HCT116 (cell line): ENCODE measurements around the gene RGS6. TPM values are rescaled to one million over a fixed set of nuclear protein-coding genes. Genes with fewer than 3 reads are reported as not detected.

Experiments
- ATAC-seq: fragments of 200-7000 bp; cut with Tn5 transposase; 2 replicates; pipeline ENCODE4 v1.9.1; 2020; ENCODE audit warnings: mild to moderate bottlenecking, moderate library complexity
- BruUV-seq: library from RNA; stranded (reverse); fragments of 400-500 nt; replicated peaks from 2 replicates; lab custom pipeline; 2021; lab: Mats Ljungman, UMichigan
- CTCF ChIA-PET: fragments of 300-600 bp; sonication (Branson Sonifier 250); formaldehyde crosslinking; loops from one replicate; lab custom pipeline; 2021; ENCODE audit warnings: antibody characterized with exemption; lab: Charles Lee
- POLR2A ChIA-PET: fragments of 300-600, 350-600 bp; sonication (Branson Sonifier 250); formaldehyde crosslinking; loops from one replicate; lab custom pipeline; 2021; ENCODE audit warnings: antibody characterized with exemption; lab: Charles Lee
- RAD21 ChIA-PET, 2 experiments: fragments of 300-600 bp; sonication (Branson Sonifier 250); formaldehyde crosslinking; loops; one replicate each; lab custom pipeline; 2023; ENCODE audit warnings: low total read pairs in 2 of 2; ENCODE audit not compliant: uncharacterized antibody in 2 of 2, unreplicated experiment in 2 of 2, low non-redundant PET in 1 of 2; lab: Charles Lee
- DNase-seq: peaks from one replicate; pipeline ENCODE4 v3.0.0-alpha.2; 2010; ENCODE audit warnings: low read depth, low spot score
- H2AFZ ChIP-seq: fragments of 200-600 bp; shearing (Covaris generic), sonication (generic); 2 replicates; pipeline ENCODE4 v1.6.1; 2017; ENCODE audit warnings: low read depth, mixed run types, mixed read lengths, antibody characterized with exemption, low read length; ENCODE audit not compliant: poor library complexity, severe bottlenecking
- H3K27ac ChIP-seq: 2 replicates; pipeline ENCODE4 v1.5.1; 2012; ENCODE audit warnings: low read depth, low read length
- H3K27me3 ChIP-seq: fragments of 200-600 bp; sonication (generic); 2 replicates; pipeline ENCODE4 v1.6.1; 2016; ENCODE audit warnings: mixed run types, low read length, mixed read lengths; ENCODE audit not compliant: insufficient read depth
- H3K36me3 ChIP-seq, 2 experiments: fragments of 200-500 bp in 1 of 2; fragments of 200-600 bp in 1 of 2; sonication (Bioruptor generic) in 1 of 2; sonication (generic) in 1 of 2; 2 replicates each; pipeline versions ENCODE4 v1.5.1 to v1.6.1; 2014 to 2016; ENCODE audit warnings: low read length in 2 of 2, inconsistent platforms in 1 of 2, mixed read lengths in 1 of 2, mixed run types in 1 of 2; ENCODE audit not compliant: insufficient read depth in 2 of 2, control insufficient read depth in 1 of 2
- H3K4me1 ChIP-seq, 2 experiments: fragments of 200-600 bp in 1 of 2; sonication (generic) in 1 of 2; 2 replicates each; pipeline versions ENCODE4 v1.5.1 to v1.6.1; 2012 to 2017; ENCODE audit warnings: low read length in 2 of 2, inconsistent platforms in 1 of 2, mild to moderate bottlenecking in 1 of 2, mixed read lengths in 1 of 2, mixed run types in 1 of 2, moderate library complexity in 1 of 2; ENCODE audit not compliant: insufficient read depth in 2 of 2, control insufficient read depth in 1 of 2
- H3K4me2 ChIP-seq: fragments of 200-600 bp; sonication (generic); 2 replicates; pipeline ENCODE4 v1.6.1; 2017; ENCODE audit warnings: mixed run types, low read length, mixed read lengths
- H3K4me3 ChIP-seq, 2 experiments: fragments of 200-600 bp in 1 of 2; sonication (generic) in 1 of 2; replicated peaks in 1 of 2; 2 replicates each; pipeline ENCODE4 v1.5.1; 2011 to 2016; ENCODE audit warnings: low read length in 2 of 2, control low read depth in 1 of 2, low read depth in 1 of 2, mild to moderate bottlenecking in 1 of 2, mixed read lengths in 1 of 2, mixed run types in 1 of 2
- H3K79me2 ChIP-seq: fragments of 200-600 bp; sonication (generic); 2 replicates; pipeline ENCODE4 v1.6.1; 2017; ENCODE audit warnings: mild to moderate bottlenecking, mixed run types, low read length, moderate library complexity, mixed read lengths; ENCODE audit not compliant: insufficient read depth
- H3K9ac ChIP-seq: fragments of 200-600 bp; sonication (generic); 2 replicates; pipeline ENCODE4 v1.6.1; 2016; ENCODE audit warnings: low read length, mixed read lengths
- H3K9me2 ChIP-seq: fragments of 200-600 bp; sonication (generic), shearing (Covaris generic); 2 replicates; pipeline ENCODE4 v1.6.1; 2017; ENCODE audit warnings: mixed run types, mild to moderate bottlenecking, moderate library complexity; ENCODE audit not compliant: insufficient read depth
- H3K9me3 ChIP-seq, 2 experiments: fragments of 200-500 bp in 1 of 2; fragments of 200-600 bp in 1 of 2; sonication (Bioruptor generic) in 1 of 2; sonication (generic) in 1 of 2; 2 replicates each; pipeline ENCODE4 v1.6.1; 2014 to 2017; ENCODE audit warnings: low read length in 2 of 2, mixed read lengths in 2 of 2, inconsistent platforms in 1 of 2, low read depth in 1 of 2, mild to moderate bottlenecking in 1 of 2, mixed run types in 1 of 2, moderate library complexity in 1 of 2; ENCODE audit not compliant: control insufficient read depth in 1 of 2, insufficient read depth in 1 of 2
- H4K20me1 ChIP-seq: fragments of 200-600 bp; sonication (generic), shearing (Covaris generic); 2 replicates; pipeline ENCODE4 v1.6.1; 2017; ENCODE audit warnings: mixed run types, mild to moderate bottlenecking, moderate library complexity; ENCODE audit not compliant: insufficient read depth
- CEBPB ChIP-seq: IDR thresholded peaks from 2 replicates; pipeline ENCODE4 v1.6.1; 2012; ENCODE audit warnings: low read depth
- ELF1 ChIP-seq: IDR thresholded peaks from 2 replicates; pipeline ENCODE4 v1.6.1; 2012; ENCODE audit warnings: low read depth, borderline replicate concordance
- RAD21 ChIP-seq: IDR thresholded peaks from 2 replicates; pipeline ENCODE4 v1.6.1; 2012; ENCODE audit warnings: low read depth, mild to moderate bottlenecking
- SIN3A ChIP-seq: IDR thresholded peaks from 2 replicates; pipeline ENCODE4 v1.6.1; 2012; ENCODE audit warnings: low read depth
- YY1 ChIP-seq: IDR thresholded peaks from 2 replicates; pipeline ENCODE4 v1.6.1; 2011; ENCODE audit warnings: low read length, low read depth, moderate library complexity, mild to moderate bottlenecking; ENCODE audit not compliant: insufficient replicate concordance; ENCODE audit errors: extremely low read depth
- intact Hi-C: fragments of 100-400 bp; cut with micrococcal nuclease; formaldehyde crosslinking; loops from 2 replicates; pipeline ENCODE4 v1.10.0; 2022
- total RNA-seq: library from RNA; stranded (reverse); gene quantifications from one replicate; pipeline ENCODE4 v1.2.1, GENCODE V29; 2021; ENCODE audit not compliant: unreplicated experiment
- TF ChIP-seq, protein P1 (sequence below): IDR thresholded peaks from 2 replicates; pipeline ENCODE4 v1.6.1; 2012
- TF ChIP-seq, protein P2 (sequence below), 3 experiments: fragments of 200-600 bp in 1 of 3; sonication (generic) in 1 of 3; IDR thresholded peaks in 2 of 3; conservative IDR thresholded peaks in 1 of 3; 2 replicates each; pipeline ENCODE4 v1.5.1; 2012 to 2017; ENCODE audit warnings: low read depth in 2 of 3, low read length in 2 of 3, antibody characterized with exemption in 1 of 3, borderline replicate concordance in 1 of 3, control low read depth in 1 of 3, mild to moderate bottlenecking in 1 of 3, mixed read lengths in 1 of 3, mixed run types in 1 of 3, moderate library complexity in 1 of 3; ENCODE audit not compliant: insufficient read depth in 1 of 3

RGS6 gene
- total RNA-seq, 1 experiment from 2014 or later = 4.7 TPM

DNA sequence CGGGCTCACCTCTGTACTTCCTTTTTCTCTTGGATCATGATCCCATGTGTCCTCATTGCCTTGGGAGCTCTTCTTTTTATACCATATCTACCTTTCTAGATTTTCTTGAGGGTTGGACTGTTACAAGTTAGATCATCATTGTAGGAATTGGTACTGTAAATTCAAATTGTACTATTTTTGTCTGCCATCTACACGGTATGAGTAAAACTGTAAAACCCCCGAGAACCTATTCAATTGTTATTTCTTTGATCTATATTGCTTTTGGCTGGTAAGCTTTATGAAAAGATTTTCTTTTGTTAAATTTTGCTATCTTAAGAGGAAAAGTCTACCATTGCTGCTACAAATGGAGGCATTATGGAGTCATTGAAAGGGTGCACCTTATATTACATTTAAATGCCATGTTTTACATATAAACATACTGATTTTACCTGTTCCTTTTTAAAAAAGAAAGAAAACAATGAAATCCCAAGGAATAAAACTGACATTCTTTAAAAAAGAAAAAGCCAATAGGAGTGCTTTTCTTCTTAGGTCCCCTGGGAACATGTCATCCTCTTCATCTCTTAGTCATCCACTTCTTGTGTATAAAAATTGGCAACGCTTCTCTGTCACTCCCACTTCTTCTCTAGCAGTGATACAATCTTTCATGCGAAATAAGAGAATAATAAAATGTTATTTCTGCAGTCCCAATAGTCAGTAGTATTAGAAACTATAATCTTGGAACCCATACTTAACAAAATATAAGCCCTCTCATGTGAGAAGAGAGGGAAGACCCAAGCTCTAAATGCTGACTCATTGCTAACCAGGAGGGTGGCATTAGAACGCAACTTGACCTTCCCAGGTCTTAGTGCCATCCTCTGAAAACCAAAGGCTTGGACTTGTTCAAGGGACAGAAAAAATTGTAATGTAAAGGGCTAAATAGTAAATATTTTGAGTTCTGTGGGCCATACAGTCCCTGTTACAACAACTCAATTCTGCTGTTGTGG, 20.4 kb downstream of the RGS6 start:
- ChIA-PET CTCF (no interaction called here), POLR2A (no interaction called here), RAD21 (no interaction called here)
- Histone ChIP-seq H2AFZ (peak overlapping the region; percentile 32), H3K4me1 (peaks cover 0 to 8% of the 10 kb centered on the region in 2 experiments; a peak in 2 of 4 replicates), H4K20me1 (no peaks in the 10 kb centered on the region), H3K9me3 (no peaks in the 10 kb centered on the region), H3K9ac (no peak overlapping the region), H3K9me2 (no peaks in the 10 kb centered on the region), H3K36me3 (no peaks in the 10 kb centered on the region), H3K79me2 (no peaks in the 10 kb centered on the region), H3K4me3 (no peak overlapping the region), H3K4me2 (peak overlapping the region; percentile 34), H3K27me3 (no peaks in the 10 kb centered on the region), H3K27ac (no peak overlapping the region)
- intact Hi-C loops = no loop called here
- DNase-seq (no peak), ATAC-seq (0 out of 2 replicates have a peak, but pooled peaks have one; percentile 36)
- BruUV-seq = no TSS peak
- TF ChIP-seq YY1 = no peak
- TF ChIP-seq ELF1 = no peak
- no peak for TF ChIP-seq SIN3A
- TF ChIP-seq RAD21 = no peak
- TF ChIP-seq CEBPB = no peak
- TF ChIP-seq, protein P1, sequence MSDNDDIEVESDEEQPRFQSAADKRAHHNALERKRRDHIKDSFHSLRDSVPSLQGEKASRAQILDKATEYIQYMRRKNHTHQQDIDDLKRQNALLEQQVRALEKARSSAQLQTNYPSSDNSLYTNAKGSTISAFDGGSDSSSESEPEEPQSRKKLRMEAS = no peak
- TF ChIP-seq, protein P2, sequence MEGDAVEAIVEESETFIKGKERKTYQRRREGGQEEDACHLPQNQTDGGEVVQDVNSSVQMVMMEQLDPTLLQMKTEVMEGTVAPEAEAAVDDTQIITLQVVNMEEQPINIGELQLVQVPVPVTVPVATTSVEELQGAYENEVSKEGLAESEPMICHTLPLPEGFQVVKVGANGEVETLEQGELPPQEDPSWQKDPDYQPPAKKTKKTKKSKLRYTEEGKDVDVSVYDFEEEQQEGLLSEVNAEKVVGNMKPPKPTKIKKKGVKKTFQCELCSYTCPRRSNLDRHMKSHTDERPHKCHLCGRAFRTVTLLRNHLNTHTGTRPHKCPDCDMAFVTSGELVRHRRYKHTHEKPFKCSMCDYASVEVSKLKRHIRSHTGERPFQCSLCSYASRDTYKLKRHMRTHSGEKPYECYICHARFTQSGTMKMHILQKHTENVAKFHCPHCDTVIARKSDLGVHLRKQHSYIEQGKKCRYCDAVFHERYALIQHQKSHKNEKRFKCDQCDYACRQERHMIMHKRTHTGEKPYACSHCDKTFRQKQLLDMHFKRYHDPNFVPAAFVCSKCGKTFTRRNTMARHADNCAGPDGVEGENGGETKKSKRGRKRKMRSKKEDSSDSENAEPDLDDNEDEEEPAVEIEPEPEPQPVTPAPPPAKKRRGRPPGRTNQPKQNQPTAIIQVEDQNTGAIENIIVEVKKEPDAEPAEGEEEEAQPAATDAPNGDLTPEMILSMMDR (IDR thresholded peaks at IDR 0.05 in 2 of 3, conservative IDR thresholded peaks at IDR 0.05 in 1 of 3; ENCODE audit: borderline replicate concordance in 1 of 3, insufficient read depth in 1 of 3, low read depth in 2 of 3, low read length in 2 of 3) = no peak
